Erythroblast (primary cell): ENCODE data around the gene ACAA1.

ENCODE experiments used
- GATA1 ChIP-seq: IDR thresholded peaks from 2 replicates; pipeline ENCODE4 v1.6.1; 2011; ENCODE audit warnings: low read depth, mild to moderate bottlenecking, control low read depth, low read length, moderate library complexity
- POLR2A ChIP-seq: IDR thresholded peaks from 2 replicates; pipeline ENCODE4 v1.6.1; 2011; ENCODE audit warnings: mild to moderate bottlenecking, low read length

GRCh38 chr3:38173834-38174418, 37.0 kb upstream of the ACAA1 start:
- TF ChIP-seq POLR2A (no peak), GATA1 (no peak)
